Stimulated activated CD8-positive, alpha-beta memory T cell treated with anti-CD3 and anti-CD28 coated beads, Interleukin-2, amount 100 ng/mL, for 1 hour (primary cell): ENCODE results near the gene UBR4.

Experiments
- DNase-seq, 2 donors: peaks; one replicate each; pipeline ENCODE4 v3.0.0-alpha.2; 2020; ENCODE audit warnings: low read depth in 2 of 2

The UBR4 gene

DNA sequence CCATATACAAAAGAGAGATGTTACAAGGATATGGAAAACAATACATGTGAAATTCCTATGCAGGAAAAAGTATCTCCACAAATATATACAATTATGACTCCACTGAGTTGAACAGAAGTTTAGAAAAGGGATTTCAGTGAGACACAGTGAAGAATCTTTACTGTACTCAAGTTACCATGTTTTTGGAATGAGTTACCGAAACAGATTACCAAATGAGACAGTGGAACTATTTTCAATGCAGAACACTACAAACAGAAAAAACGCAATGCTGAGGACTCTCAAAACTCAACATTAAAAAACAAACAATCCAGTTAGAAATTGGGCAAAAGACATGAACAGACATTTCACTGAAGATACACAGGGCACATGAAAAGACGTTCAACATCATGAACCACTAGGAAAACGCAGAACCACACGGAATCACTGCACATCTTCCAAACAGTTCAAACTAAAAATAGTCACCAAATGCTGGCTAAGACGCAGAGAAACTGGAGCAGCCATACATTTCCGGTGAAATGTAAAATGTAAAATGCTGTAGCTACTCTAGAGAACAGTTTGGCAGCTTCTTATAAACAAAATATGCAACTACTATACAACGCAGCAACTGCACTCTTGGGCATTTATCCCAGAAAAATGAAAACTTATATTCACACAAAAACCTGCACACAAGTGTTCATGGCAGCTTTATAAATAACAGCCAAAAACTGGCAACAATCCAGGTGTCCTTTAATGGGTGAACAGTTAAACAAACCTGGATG, 118.7 kb downstream of the UBR4 start:
- no peak for DNase-seq

- DNase-seq, result no peak
Observed at GRCh38 chr1:19089524-19089923, 120.5 kb downstream of the UBR4 start.

GRCh38 chr1:19088717-19089442, 121.2 kb downstream of the UBR4 start:
- no peak for DNase-seq

GRCh38 chr1:19087737-19088594, 122.1 kb downstream of the UBR4 start:
- no peak for DNase-seq

DNA sequence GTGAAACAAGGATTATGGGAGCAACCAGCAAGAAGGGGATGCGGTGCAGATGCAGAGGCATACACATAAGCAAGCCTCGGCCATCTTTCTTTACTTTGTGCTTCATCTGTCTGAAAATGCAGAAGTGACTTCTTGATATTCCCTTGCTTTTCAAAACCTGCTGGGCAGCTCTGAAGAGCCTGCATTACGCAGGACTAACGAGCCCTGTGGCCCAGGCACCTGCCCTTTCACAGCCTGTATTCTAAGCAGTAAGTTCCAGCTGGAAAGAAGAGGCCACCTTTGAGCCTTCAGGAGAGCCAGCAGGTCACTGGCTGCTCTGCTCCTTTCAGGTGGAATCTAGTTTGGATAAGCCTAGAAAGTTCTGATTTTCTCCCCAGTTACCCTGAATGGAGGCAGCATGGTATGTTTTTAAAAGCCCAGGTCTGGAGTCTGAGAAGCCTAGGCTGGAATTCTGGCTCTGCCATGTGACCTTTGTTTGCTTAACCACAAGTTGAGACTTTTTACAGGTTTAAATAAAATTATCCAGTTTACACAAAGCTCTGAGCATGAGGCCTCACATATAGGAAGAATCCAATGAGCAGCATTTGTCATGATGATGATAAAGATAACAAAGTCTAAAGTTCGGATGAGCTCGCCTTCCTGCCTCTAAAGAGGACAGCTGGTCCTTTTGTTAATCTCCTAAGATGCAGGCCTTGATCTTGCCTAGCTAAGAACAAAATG, 122.9 kb downstream of the UBR4 start:
- no peak for DNase-seq

GRCh38 chr1:19086176-19086875, 123.7 kb downstream of the UBR4 start:
- DNase-seq, result no peak

- no peak for DNase-seq
Observed at GRCh38 chr1:19084206-19084738, 125.8 kb downstream of the UBR4 start.

- no peak for DNase-seq
Observed at GRCh38 chr1:19083081-19083480, 127.0 kb downstream of the UBR4 start.

- no peak for DNase-seq
Observed at GRCh38 chr1:19081218-19081893, 128.7 kb downstream of the UBR4 start.

DNA sequence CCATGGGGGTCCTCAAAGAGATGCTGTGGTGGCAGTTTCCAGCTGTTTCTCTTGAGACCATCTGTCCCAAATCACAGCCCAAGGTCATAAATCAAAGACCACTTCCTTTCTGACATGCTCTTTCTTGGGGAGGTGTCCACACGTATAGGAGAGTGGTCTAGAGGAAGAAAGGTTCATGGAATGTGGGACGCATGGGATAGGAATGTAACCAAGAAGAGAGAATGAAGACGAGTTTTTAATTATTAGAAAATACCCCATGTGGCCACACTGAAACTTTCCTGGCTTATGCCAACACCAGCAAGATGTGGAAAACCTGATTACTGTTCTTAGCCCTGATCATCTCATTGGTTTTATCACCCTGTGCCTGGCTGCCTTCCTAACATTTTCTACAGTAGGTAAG, 129.3 kb downstream of the UBR4 start:
- DNase-seq, result no peak

GRCh38 chr1:19079541-19080472, 130.3 kb downstream of the UBR4 start:
- no peak for DNase-seq

DNA sequence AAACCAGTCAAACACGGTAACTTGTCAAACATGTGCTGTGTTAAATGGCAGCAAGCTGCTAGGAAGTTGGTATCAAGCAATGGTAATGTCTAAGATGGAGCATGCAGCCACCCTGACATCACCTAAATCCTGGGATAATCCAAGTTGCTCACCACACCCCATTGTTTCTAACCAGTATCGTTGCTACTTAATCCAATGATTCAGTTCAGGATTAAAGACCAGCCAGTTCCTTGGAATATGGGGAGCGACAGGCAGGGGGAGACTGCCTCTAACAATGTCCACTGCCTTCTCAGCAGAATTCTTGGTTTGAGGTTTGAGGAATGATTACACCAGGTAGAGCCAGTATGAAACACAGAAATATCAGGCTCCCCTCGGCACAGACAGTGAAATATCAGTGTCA, 131.5 kb downstream of the UBR4 start:
- no peak for DNase-seq

DNA sequence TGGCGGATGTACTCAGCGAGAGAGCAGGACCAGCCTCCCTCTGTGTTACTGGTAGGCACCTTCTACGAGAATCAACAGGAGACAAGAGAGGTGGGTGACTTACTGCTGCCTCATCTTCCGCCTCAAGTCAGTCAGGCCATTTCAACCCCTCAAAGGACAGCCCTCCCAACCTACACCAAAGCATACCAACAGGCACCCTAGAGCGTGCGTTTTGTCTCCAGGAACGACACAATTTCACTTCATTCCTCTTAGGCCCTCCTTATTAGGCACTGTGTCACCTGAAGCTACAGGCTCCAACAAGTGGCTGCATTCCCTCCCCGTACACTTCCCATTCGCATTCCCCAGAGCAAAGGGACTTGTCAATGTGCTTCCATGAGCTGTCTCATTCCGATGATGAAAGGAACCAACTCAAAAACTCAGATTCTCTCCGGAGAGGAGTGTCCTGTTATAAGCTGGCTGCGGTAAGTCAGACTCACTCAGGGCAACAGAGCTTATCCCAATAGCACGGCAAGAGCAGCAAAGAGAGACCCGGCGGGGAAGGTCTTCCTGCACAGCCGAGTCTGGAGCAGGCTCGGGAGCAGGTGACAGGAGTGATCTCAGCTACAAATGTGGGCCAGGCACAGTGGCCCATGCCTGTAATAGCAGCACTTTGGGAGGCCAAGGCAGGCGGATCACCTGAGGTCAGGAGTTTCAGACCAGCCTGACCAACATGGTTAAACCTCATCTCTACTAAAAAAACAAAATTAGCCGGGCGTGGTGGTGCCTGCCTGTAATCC, 133.0 kb downstream of the UBR4 start:
- no peak for DNase-seq

- DNase-seq, result no peak
Observed at GRCh38 chr1:19074902-19075721, 135.0 kb downstream of the UBR4 start.

- peak; percentile 16 to 22 for DNase-seq
Observed at GRCh38 chr1:19074361-19074901, 135.6 kb downstream of the UBR4 start.

DNA sequence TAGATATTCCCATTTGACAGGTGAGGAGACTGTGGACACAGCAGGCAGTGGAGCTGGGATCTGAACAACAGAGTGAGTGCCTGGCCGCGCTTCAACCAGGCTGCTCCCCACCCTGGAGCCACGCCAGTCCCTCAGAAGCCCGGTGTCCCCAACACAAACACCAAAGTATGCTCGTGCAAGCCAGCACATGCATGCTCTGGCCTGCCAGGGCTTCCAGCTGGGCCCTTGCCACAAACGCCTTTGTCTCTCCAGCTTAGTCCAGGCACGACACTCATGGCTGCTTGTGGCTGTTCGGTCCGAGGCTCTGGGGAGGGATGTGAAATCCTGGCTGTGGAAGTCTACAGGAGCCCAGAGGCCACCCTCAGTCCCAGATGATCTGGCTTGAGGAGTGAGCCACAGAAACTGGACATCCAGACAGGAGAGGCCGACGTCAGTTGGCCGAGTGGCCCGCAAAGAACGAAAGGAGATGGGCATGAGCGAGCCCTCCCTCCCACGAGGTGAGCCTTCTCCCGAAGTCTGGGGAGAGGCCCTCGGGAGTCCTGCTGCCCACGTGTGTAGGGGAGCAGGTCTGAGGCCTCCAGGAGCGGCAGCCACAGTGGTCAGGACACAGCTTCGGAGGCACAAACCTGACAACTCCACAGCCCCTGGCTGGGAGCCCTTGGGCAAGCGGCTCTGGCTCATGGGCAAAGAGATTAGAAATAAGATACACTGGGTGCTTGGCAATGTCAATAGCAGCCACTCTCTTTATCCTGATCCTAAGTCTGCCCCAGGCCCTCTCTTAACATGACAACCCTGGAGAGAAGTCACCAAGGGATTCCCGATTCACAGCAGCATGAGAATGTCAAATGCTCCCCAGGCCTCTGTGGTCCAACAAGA, 136.5 kb downstream of the UBR4 start:
- DNase-seq, result no peak
